Activated CD4-positive, alpha-beta T cell treated with anti-CD3 and anti-CD28 coated beads, Interleukin-2, amount 10 ng/mL, durations not matched to agents 24 days and 14 days (primary cell): ENCODE results near the gene BTBD9. TPM values are rescaled to one million over a fixed set of nuclear protein-coding genes. Genes with fewer than 3 reads are reported as not detected.

Source experiments
- DNase-seq: peaks from one replicate; pipeline ENCODE4 v3.0.0; 2022
- H3K27ac Mint-ChIP-seq: one replicate; pipeline ENCODE4 v1.8.0; 2022; ENCODE audit warnings: mild to moderate bottlenecking, mixed read lengths
- H3K27me3 Mint-ChIP-seq: one replicate; pipeline ENCODE4 v1.8.0; 2022; ENCODE audit warnings: mixed read lengths
- H3K36me3 Mint-ChIP-seq: one replicate; pipeline ENCODE4 v1.8.0; 2022; ENCODE audit warnings: low read depth, mild to moderate bottlenecking, mixed read lengths
- H3K4me1 Mint-ChIP-seq: one replicate; pipeline ENCODE4 v1.8.0; 2021; ENCODE audit warnings: mixed read lengths
- H3K4me3 Mint-ChIP-seq: one replicate; pipeline ENCODE4 v1.8.0; 2022; ENCODE audit warnings: mild to moderate bottlenecking, moderate library complexity, mixed read lengths
- H3K9me3 Mint-ChIP-seq: one replicate; pipeline ENCODE4 v1.8.0; 2021; ENCODE audit warnings: mixed read lengths
- intact Hi-C: fragments of 100-400 bp; cut with micrococcal nuclease; formaldehyde crosslinking; loops from one replicate; pipeline ENCODE4 v1.15.1; 2023
- total RNA-seq: library from RNA; stranded (reverse); gene quantifications from 2 replicates; pipeline ENCODE4 v1.2.3, GENCODE V29; 2022

The BTBD9 gene
- total RNA-seq, 1 donor from 2014 or later, result 12.4 TPM

DNA sequence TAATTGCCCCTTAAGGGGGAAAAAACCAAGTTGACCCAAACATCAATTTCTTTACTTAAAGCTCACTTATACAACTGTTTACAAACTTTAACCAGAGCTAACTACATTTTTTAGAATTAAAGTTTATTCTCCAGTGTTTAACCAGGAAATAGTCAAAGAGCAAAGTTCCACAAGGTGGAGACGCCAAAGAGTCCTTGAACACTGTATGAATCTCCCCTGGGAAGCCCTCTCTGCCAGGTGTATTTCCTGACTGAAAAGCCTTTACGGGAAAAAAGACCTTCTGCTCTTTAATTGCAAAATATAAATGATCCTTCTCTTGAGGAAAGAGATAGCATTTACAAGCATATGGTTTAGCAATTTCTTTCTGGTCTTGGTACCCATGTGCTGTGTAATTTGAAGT lies 36.2 kb downstream of the BTBD9 start:
- intact Hi-C loops, result no loop called here
- H3K27me3 Mint-ChIP-seq, result no peaks in the 10 kb centered on the region
- no peak for DNase-seq
- H3K27ac Mint-ChIP-seq, result no peak overlapping the region
- H3K9me3 Mint-ChIP-seq, result no peaks in the 10 kb centered on the region
- H3K4me3 Mint-ChIP-seq, result no peak overlapping the region
- H3K4me1 Mint-ChIP-seq, result no peaks in the 10 kb centered on the region
- no peaks in the 10 kb centered on the region for H3K36me3 Mint-ChIP-seq

DNA sequence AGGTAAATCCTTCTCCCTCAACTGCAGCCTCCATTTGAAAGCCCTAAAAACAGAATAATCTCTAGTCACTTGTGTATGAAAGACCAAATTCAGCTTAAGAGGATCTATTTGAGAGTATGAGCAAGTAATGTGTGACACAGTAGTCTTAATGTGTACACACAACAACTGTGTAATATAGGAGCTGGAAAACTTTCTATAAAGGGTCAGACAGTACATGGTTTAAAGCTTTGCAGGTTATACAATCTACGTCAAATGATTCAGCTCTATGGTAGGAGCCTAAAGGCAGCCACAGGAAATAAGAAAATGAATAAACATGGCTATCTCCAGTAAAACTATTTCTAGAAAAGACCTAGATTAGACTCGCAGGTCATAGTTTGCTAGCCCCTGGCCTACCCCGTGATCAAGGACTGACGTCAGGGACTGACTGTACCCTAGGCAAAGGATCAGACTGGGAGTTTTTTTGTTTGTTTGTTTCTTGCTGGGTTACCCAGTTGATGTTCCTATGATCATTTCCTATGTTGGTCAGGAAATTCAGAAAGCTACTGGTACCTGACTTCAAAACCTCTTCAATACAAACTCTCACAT lies 39.7 kb downstream of the BTBD9 start:
- no peak for DNase-seq
- no peaks in the 10 kb centered on the region for H3K27me3 Mint-ChIP-seq
- peaks cover 2% of the 10 kb centered on the region for H3K36me3 Mint-ChIP-seq
- no peaks in the 10 kb centered on the region for H3K4me1 Mint-ChIP-seq
- H3K4me3 Mint-ChIP-seq, result no peak overlapping the region
- H3K27ac Mint-ChIP-seq, result no peak overlapping the region
- intact Hi-C loops, result no loop called here
- no peaks in the 10 kb centered on the region for H3K9me3 Mint-ChIP-seq

DNA sequence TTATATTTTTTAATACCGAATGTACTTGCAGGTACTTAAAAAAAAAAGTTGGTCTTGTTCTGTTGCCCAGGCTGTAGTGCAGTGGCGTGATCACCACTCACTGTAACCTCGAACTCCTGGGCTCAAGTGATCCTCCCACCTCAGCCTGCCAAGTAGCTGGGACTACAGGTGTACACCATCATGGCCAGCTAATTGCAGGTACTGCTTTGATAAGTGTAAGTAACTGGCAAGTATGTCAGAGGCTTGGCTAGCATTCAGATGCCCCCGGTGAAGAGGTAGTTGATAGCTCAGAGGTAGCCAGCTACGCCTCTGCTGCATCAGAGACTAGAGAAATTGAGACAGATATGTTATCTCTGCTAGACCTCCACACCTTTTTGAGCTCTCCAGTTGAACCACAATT lies 40.5 kb downstream of the BTBD9 start:
- Mint-ChIP-seq H3K4me3 (no peak overlapping the region), H3K4me1 (no peaks in the 10 kb centered on the region), H3K36me3 (peaks cover 2% of the 10 kb centered on the region), H3K27ac (no peak overlapping the region), H3K9me3 (no peaks in the 10 kb centered on the region), H3K27me3 (no peaks in the 10 kb centered on the region)
- no peak for DNase-seq
- intact Hi-C loops, result no loop called here

DNA sequence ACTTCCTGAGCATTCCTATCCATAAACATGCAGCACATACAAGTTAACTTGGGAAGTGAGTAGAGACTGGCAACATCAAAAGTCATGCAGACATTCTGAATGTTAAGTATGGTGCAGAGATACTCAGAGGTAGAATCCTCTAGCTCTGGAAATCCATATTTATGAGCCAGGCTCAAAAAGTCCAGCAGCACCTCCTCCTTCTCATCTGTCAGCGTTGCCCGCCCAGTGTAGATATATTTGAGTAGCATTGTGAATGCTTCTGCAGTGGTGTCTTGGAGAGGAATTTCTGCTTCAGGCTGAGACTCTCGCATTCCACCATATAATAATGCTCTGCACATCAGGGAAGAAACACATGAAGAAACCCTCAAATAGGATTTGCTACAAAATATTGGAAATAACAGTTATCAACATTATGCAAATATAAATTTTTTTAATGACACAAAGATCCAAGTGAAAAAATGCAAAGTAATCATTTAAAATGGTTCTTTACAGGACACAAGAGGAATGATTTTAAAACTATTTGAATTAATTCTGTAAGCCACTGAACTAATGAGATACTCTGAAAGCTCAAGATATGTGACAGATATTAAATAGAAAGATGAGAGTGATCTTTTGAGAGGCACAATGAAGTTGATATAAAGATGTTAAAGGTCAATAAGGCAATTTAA lies 45.6 kb downstream of the BTBD9 start:
- Mint-ChIP-seq H3K27me3 (no peaks in the 10 kb centered on the region), H3K4me1 (peaks cover 3% of the 10 kb centered on the region), H3K4me3 (no peak overlapping the region), H3K27ac (no peak overlapping the region), H3K36me3 (peaks cover 13% of the 10 kb centered on the region), H3K9me3 (no peaks in the 10 kb centered on the region)
- no peak for DNase-seq
- intact Hi-C loops, result no loop called here

DNA sequence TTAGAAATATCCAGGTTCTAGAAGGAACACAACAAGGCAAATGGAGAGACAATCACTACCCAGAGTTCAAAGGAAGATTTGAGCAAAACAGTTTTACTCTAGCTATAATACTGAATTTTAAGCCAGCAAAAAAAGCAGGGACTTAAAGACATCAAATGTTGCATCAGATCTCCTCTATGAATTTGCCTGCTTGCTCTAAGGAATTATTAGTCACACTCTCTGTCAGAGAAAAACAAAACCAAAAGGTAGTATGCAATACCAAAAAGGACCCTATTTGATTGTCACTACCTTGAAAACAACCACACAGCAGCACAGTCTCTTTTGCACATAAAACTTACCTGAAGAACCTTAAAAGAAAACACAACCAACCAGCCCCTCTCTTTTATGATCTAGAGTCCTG lies 46.3 kb downstream of the BTBD9 start:
- Mint-ChIP-seq H3K4me3 (no peak overlapping the region), H3K27me3 (no peaks in the 10 kb centered on the region), H3K27ac (no peak overlapping the region), H3K36me3 (peaks cover 13% of the 10 kb centered on the region), H3K9me3 (no peaks in the 10 kb centered on the region), H3K4me1 (peaks cover 3% of the 10 kb centered on the region)
- intact Hi-C loops, result no loop called here
- DNase-seq, result no peak

DNA sequence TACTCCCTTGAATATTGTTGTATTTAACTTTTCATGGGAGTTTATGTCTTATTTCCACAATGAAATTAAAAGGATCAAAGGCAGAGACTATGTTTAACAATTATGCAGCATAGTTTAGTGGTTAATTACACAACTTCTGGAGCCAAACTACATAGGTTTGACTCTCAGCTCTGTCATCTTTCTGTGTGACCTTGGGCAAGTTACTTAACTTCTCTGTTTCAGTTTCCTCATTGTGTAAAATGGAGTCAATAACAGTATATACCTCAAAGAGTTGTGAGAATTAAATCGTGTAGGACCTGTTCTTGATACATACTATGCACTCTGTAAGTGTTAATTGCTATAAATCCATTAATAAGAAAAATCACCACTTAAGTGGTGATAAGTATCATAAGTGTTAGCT lies 48.3 kb downstream of the BTBD9 start:
- Mint-ChIP-seq H3K4me3 (no peak overlapping the region), H3K9me3 (no peaks in the 10 kb centered on the region), H3K36me3 (peaks cover 13% of the 10 kb centered on the region), H3K4me1 (peaks cover 3% of the 10 kb centered on the region), H3K27me3 (no peaks in the 10 kb centered on the region), H3K27ac (no peak overlapping the region)
- no peak for DNase-seq
- intact Hi-C loops, result no loop called here

DNA sequence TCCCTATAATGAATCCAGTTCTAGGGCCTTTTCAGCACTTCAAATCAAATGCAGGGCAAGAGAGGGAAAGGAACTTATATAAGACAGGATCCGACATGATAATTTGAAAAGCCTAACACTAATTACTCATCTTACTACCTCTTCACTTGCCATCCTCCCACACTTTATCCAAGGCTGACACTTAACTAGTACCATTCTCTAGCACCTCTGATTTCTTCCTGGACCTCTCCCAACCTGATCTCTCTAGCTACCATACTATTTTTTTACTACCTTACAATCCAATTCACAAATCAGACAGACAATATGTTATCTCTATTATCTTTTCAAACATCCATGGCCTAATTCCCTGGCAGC lies 50.4 kb downstream of the BTBD9 start:
- no peaks in the 10 kb centered on the region for H3K27me3 Mint-ChIP-seq
- intact Hi-C loops, result no loop called here
- H3K4me3 Mint-ChIP-seq, result no peak overlapping the region
- DNase-seq, result no peak
- no peaks in the 10 kb centered on the region for H3K9me3 Mint-ChIP-seq
- peaks cover 13% of the 10 kb centered on the region for H3K36me3 Mint-ChIP-seq
- peaks cover 3% of the 10 kb centered on the region for H3K4me1 Mint-ChIP-seq
- H3K27ac Mint-ChIP-seq, result no peak overlapping the region

DNA sequence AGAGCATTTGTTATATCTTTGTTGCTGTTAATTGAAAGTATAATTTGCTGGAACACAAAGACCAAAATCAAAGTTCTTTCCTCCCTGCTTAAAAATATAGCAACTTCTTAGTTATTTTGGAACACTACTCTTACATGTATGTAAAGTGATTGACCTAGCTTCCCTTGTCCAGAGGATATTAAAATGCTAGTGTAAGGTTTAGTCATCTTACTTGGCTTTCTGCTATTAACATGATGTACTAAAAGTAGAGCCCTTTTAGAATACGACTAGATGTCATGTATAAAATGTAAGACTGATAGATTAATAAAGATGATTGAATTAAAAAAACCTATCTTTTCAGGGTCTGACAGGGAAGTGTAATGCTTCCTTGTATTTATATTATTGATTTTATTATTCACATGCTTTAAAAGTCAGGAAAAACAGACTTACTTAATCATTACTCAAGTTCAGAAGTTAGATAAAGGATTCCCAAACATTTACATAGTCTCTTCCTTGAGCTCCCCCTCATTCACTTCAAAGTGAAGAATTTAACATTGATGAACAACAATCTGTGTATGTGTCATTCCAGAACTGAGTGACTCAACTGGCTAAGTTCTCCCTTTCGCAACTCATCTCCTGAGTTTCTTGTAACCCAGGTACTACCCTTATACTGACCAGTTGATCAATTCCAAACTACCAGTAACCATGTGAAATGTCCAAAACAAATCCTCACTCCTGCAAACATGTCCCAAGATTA lies 50.9 kb downstream of the BTBD9 start:
- Mint-ChIP-seq H3K27ac (no peak overlapping the region), H3K27me3 (no peaks in the 10 kb centered on the region), H3K4me3 (no peak overlapping the region), H3K36me3 (peaks cover 13% of the 10 kb centered on the region), H3K4me1 (peaks cover 3% of the 10 kb centered on the region), H3K9me3 (no peaks in the 10 kb centered on the region)
- DNase-seq, result no peak
- intact Hi-C loops, result no loop called here

DNA sequence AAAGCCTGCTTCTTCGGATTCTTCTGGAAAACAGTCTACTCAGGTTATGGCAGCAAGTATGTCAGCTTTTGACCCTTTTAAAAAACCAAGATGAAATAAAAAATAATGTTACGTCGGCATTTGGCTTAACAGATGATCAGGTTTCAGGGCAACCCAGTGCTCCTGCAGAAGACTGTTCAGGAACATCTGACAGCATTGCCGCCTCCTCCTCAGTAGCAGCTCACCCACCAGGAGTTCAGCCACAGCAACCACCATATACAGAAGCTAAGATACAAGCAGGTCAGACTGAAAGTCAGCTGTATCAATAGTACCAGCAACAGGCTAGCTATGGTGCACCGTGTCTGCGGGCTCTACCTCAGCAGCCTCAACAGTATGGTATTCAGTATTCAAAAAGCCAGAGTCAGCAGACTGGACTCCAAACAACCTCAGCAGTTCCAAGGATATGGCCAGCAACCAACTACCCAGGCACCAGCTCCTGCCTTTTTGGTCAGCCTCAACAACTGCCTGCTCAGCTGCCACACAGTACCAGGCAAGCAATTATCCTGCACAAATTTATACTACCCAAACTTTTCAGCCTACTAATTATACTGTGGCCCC lies 51.9 kb downstream of the BTBD9 start:
- no peak overlapping the region for H3K27ac Mint-ChIP-seq
- intact Hi-C loops, result no loop called here
- no peaks in the 10 kb centered on the region for H3K9me3 Mint-ChIP-seq

DNA sequence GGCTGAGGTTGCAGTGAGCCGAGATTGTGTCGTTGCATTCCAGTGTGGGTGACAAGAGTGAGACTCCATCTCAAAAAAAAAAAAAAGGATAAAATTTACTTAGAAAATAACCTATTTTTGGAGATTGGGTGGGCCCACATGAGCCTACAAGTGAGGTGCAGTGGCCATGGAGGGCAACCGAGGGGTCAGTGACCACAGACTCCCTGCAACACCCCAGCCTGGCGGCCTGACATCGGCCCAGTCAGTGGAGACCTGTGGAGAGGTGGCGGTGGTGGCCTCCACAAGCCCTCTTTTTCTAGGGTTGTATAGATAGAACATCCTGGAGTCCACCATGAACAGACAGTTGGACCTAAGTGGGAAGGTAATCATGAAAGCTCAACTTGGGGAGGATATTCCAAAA lies 52.7 kb downstream of the BTBD9 start:
- intact Hi-C loops, result no loop called here
- Mint-ChIP-seq H3K36me3 (peaks cover 2% of the 10 kb centered on the region), H3K9me3 (no peaks in the 10 kb centered on the region), H3K4me3 (no peak overlapping the region), H3K27me3 (no peaks in the 10 kb centered on the region), H3K4me1 (no peaks in the 10 kb centered on the region), H3K27ac (no peak overlapping the region)
- DNase-seq, result no peak

More for the DNA sequence above, 51.9 kb downstream of the BTBD9 start:
- no peak for DNase-seq
- peaks cover 8% of the 10 kb centered on the region for H3K36me3 Mint-ChIP-seq
- H3K4me3 Mint-ChIP-seq, result no peak overlapping the region
- no peaks in the 10 kb centered on the region for H3K27me3 Mint-ChIP-seq
- no peaks in the 10 kb centered on the region for H3K4me1 Mint-ChIP-seq

DNA sequence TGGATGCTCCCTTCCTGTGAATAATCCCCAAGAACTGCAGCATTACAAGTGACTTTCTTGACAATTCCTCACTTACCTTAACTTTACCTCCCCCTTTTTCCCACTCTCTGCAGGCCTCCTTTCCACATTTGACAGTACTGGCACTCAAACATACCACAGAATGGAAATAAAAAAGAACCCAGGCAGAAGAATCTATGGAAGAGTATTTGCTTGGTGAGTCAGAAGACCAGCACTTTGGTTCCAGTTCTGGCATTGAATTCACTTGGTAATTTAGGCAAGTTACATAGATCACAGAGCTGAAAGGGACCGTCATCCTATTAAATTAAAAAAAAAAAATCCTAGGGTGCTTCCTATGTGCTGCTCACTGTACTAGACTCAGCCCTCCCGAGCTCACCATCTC lies 55.0 kb downstream of the BTBD9 start:
- DNase-seq, result no peak
- Mint-ChIP-seq H3K27me3 (no peaks in the 10 kb centered on the region), H3K9me3 (no peaks in the 10 kb centered on the region), H3K4me1 (no peaks in the 10 kb centered on the region), H3K27ac (no peak overlapping the region), H3K4me3 (no peak overlapping the region), H3K36me3 (peaks cover 5% of the 10 kb centered on the region)
- intact Hi-C loops, result no loop called here

DNA sequence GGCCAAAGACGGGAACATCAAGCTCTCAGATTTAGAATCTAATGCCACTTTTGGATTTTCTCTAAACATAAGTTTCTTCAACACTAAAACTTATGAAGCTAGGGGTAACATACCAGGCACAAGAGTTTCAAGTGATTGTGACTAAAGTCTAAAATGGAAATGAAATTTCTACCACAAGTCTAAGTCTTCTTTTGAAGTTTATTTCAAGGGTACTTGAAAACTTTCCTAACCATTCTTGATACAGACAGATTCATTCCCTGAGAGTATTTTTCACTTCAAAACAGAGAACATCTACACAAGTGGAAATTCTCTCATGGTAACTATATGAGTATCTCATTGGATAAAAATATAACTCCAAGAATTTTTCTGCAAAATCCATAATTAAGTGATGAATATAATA lies 56.2 kb downstream of the BTBD9 start:
- Mint-ChIP-seq H3K36me3 (peaks cover 5% of the 10 kb centered on the region), H3K27me3 (no peaks in the 10 kb centered on the region)

DNA sequence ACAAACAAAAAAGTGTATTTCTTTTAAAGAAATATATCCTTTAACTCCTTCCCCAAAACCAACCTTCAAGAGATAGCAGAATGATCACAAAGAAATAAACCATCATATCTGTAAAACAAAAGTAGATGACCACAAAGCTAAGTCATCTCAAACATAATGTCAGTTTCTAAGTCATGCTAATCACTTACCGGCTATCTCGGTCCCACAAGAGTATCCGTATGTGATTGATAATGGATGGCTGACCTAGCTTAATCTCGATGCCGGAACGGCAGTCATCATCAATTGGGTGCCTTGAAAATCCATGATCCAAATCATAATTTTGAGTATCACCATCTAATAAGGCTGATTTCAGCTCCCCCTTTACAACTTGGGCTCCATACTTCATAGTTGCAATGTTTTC lies 59.7 kb downstream of the BTBD9 start:
- H3K27me3 Mint-ChIP-seq, result no peaks in the 10 kb centered on the region
- DNase-seq, result no peak
- no peak overlapping the region for H3K27ac Mint-ChIP-seq
- no peak overlapping the region for H3K4me3 Mint-ChIP-seq
- no peaks in the 10 kb centered on the region for H3K9me3 Mint-ChIP-seq
- intact Hi-C loops, result no loop called here
- peaks cover 7% of the 10 kb centered on the region for H3K36me3 Mint-ChIP-seq
- peaks cover 8% of the 10 kb centered on the region for H3K4me1 Mint-ChIP-seq

More for the DNA sequence above, 56.2 kb downstream of the BTBD9 start:
- peaks cover 3% of the 10 kb centered on the region for H3K4me1 Mint-ChIP-seq
- no peak for DNase-seq
- no peak overlapping the region for H3K4me3 Mint-ChIP-seq
- intact Hi-C loops, result no loop called here
- no peak overlapping the region for H3K27ac Mint-ChIP-seq
- H3K9me3 Mint-ChIP-seq, result no peaks in the 10 kb centered on the region

DNA sequence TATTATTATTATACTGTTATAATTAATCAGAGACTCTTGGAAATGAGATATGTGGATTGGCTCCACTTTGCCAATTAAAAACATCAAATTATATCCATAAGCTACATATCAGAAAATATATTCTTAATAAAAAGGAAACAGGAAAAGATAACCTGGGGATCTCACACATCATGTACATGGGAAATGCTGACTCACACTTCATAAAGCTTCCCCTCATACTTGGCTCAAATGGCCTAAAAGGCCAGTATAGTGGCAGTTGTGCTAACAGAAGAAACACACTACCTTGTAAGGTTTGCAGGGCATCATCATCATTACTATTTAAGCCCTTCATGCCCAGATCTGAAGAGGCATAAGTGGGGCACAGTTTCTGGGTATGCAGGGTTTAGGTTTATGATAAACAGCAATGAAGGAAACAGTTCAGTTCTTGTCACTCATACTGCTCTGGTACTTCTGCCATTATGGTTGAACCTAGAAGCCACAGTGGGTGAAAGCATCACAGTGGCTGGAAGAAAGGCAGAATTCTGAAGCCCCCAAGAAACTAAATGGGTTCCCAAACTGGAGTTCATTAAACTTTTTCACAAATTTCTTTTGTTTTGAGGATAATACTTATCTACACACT lies 60.6 kb downstream of the BTBD9 start:
- no peaks in the 10 kb centered on the region for H3K9me3 Mint-ChIP-seq
- H3K27ac Mint-ChIP-seq, result no peak overlapping the region
- H3K27me3 Mint-ChIP-seq, result no peaks in the 10 kb centered on the region
- peaks cover 8% of the 10 kb centered on the region for H3K4me1 Mint-ChIP-seq
- DNase-seq, result no peak
- H3K36me3 Mint-ChIP-seq, result peaks cover 5% of the 10 kb centered on the region
- intact Hi-C loops, result loop anchor here (10.0 kb wide), 1 partner anchor 524 kb away; no protein-coding TSS in a partner anchor
- H3K4me3 Mint-ChIP-seq, result no peak overlapping the region
